ENCODE data around the gene SERINC3. TPM values are rescaled to one million over a fixed set of nuclear protein-coding genes. Genes with fewer than 3 reads are reported as not detected.

Gene SERINC3
- total and polyA plus RNA-seq, 2 of the 13 experiments (the other 11 are each of a cell fraction or from before 2014, with no cell fraction given): 82.0 to 226 TPM

GRCh38 chr20:44504402-44505307, 17.2 kb downstream of the SERINC3 start (continued):
- TF ChIP-seq ZFP36L2 (CRISPR knock-in tag; IDR thresholded peaks at IDR 0.05) (no peak), ZNF362 (CRISPR knock-in tag; IDR thresholded peaks at IDR 0.05; ENCODE audit: borderline replicate concordance) (no peak), ZNF773 (CRISPR knock-in tag; IDR thresholded peaks at IDR 0.05; ENCODE audit: borderline replicate concordance) (no peak), KLF16 (CRISPR knock-in tag; IDR thresholded peaks at IDR 0.05) (no peak), ZSCAN21 (CRISPR knock-in tag; IDR thresholded peaks at IDR 0.05; ENCODE audit: borderline replicate concordance) (no peak), HNRNPK (IDR thresholded peaks at IDR 0.05; ENCODE audit: low read depth, low read length, poor library complexity, severe bottlenecking) (no peak), DMAP1 (CRISPR knock-in tag; IDR thresholded peaks at IDR 0.05) (0 out of 2 replicates have a peak, but pooled peaks have one; percentile 26), ZNF720 (CRISPR knock-in tag; IDR thresholded peaks at IDR 0.05) (no peak), ZNF124 (CRISPR knock-in tag; IDR thresholded peaks at IDR 0.05) (no peak), PAXIP1 (CRISPR knock-in tag; conservative IDR thresholded peaks at IDR 0.05) (peak; percentile 58), ZBTB7B (CRISPR knock-in tag; IDR thresholded peaks at IDR 0.05) (no peak), ONECUT2 (CRISPR knock-in tag; IDR thresholded peaks at IDR 0.05) (no peak), ZNF101 (CRISPR knock-in tag; IDR thresholded peaks at IDR 0.05; ENCODE audit: borderline replicate concordance, low read depth) (no peak), EEA1 (CRISPR knock-in tag; IDR thresholded peaks at IDR 0.05; ENCODE audit: borderline replicate concordance) (no peak), NFE2L2 (IDR thresholded peaks at IDR 0.05; ENCODE audit: low read length) (no peak), IRF9 (CRISPR knock-in tag; IDR thresholded peaks at IDR 0.05; ENCODE audit: borderline replicate concordance) (no peak), ZNF343 (CRISPR knock-in tag; IDR thresholded peaks at IDR 0.05) (no peak), NCOA5 (CRISPR knock-in tag; IDR thresholded peaks at IDR 0.05) (no peak), ZBTB14 (CRISPR knock-in tag; IDR thresholded peaks at IDR 0.05) (no peak), TBX3 (IDR thresholded peaks at IDR 0.05; ENCODE audit: borderline replicate concordance) (no peak), ZNF652 (CRISPR knock-in tag; IDR thresholded peaks at IDR 0.05; ENCODE audit: borderline replicate concordance, low read depth) (no peak)
